Forelimb muscle (tissue), 1 donor: Measurements from ENCODE around the gene ZNF516. TPM values are rescaled to one million over a fixed set of nuclear protein-coding genes. Genes with fewer than 3 reads are reported as not detected.

Experiments used
- DNase-seq: peaks from one replicate; pipeline ENCODE4 v3.0.0-alpha.2; 2013; ENCODE audit warnings: low read depth
- polyA plus RNA-seq: library from polyadenylated mRNA; unstranded; fragments of 120-200 nt; gene quantifications from one replicate; pipeline ENCODE4 v1.2.1, GENCODE V29; 2013; ENCODE audit not compliant: insufficient read length

Gene ZNF516
- polyA plus RNA-seq, 1 donor = 39.4 TPM

DNA sequence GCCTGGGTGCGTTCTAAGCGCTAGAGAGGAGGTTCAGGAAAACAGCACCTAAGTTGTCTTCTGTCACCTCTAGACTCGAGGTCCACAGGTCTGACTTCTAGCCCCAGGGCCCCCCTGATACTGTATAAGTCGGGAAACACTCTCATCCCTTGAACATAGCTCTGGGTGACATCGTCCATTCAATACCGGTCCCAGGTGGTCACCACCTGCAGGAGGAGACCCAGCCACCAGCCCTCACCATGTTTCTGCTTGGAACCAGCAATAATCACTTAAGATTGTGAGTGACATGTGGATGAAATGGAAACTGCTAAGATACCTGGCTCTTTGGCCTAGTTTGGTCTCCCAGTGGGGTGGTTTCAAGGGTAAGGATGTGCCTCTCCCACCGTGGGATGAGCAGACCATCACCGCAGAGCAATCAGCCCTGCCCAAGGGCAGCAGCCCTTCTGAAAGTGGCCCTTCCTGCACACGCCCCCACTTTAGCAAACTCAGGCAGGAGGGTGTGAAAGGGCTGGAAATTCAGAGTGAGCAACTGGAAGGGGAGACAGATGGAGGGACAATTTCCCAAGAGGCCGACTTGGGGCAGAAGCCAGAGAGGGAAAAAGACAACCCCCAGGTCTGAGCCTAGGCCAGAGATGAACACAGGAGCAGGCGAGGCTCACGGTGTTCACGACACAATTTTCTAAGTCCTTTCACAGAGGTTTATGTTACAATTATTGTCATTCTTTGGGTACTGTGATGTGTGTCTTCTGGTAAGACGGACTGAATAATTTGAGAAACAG lies 95.2 kb downstream of the ZNF516 start:
- no peak for DNase-seq

GRCh38 chr18:76398896-76399612 lies 96.0 kb downstream of the ZNF516 start:
- DNase-seq = peak; percentile 52

- DNase-seq = no peak
Observed at GRCh38 chr18:76398295-76398694, 96.7 kb downstream of the ZNF516 start.

GRCh38 chr18:76397631-76398030 lies 97.4 kb downstream of the ZNF516 start:
- DNase-seq = no peak

DNA sequence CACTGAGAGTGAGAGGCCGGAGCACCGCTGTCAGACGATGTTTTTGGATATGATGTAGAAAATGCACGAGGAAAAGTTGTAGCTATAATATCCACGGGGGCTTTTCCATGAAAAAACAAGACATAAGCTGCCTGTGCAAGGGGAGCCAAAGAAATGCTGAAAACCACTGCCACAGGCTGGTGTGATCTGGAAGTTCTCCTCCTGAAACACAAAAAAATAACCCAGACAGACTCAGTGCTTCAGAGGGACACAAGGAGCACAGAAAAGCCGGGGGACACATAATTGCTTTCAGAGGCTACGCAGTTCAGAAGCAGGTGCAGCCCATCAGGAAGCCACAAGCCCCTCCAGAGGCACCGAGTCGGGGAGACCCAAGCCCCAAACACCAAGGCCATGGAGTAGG lies 98.2 kb downstream of the ZNF516 start:
- no peak for DNase-seq

GRCh38 chr18:76395609-76396008 lies 99.4 kb downstream of the ZNF516 start:
- no peak for DNase-seq

DNA sequence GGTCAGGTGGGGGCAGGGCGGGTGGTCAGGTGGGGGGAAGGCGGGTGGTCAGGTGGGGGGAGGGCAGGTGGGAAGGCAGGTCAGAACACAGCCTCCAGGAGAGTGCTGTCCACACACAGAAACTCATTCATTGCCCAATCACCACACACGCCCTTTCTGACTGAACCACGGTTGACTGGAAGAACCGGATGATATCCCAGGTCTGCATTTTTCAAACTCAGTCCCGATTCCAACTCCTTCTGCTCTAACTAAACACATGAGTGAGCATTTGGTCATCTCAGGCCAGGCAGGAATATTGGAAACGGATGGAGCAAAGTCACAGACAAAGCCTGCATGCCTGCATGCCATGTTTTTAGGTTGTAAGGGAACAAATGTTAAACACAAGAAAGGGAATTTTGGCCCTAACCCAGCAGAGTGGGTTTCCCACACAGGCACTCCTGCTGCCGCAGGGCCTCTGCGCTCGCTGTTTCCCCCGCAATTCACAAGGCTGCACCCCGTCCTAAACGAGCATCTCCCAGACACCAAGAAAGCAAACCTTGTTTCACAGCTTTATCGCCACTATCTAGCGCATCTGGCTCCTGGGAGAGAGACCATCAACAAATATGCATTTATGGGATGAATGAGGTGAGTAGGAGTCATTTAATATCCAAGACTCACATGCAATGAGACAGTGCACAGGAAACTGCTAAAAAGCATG lies 100.1 kb downstream of the ZNF516 start:
- no peak for DNase-seq

GRCh38 chr18:76392349-76392748 lies 102.7 kb downstream of the ZNF516 start:
- DNase-seq = no peak

DNA sequence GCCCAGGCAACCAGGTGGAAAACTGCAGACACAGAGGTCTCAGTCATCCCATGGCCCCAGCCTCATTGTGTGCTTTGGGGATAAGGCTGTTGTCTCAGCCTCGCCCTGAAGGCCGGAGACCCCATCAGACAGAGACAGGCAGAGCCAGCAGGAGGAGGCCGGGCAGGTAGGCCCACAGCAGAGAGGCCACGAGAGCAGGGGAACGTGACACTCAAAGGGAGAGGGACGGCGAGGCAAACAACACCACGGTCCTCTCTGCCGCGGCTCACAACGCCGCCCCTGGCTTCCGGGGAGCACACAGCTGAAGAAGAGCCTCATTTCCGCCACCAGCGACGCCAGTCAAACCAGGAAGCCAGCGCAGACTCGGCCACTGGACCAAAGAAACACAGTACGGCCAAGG lies 103.3 kb downstream of the ZNF516 start:
- no peak for DNase-seq

- DNase-seq = no peak
Observed at GRCh38 chr18:76391038-76391437, 104.0 kb downstream of the ZNF516 start.

- DNase-seq = no peak
Observed at GRCh38 chr18:76390452-76391035, 104.5 kb downstream of the ZNF516 start.

- no peak for DNase-seq
Observed at GRCh38 chr18:76389716-76390115, 105.3 kb downstream of the ZNF516 start.

DNA sequence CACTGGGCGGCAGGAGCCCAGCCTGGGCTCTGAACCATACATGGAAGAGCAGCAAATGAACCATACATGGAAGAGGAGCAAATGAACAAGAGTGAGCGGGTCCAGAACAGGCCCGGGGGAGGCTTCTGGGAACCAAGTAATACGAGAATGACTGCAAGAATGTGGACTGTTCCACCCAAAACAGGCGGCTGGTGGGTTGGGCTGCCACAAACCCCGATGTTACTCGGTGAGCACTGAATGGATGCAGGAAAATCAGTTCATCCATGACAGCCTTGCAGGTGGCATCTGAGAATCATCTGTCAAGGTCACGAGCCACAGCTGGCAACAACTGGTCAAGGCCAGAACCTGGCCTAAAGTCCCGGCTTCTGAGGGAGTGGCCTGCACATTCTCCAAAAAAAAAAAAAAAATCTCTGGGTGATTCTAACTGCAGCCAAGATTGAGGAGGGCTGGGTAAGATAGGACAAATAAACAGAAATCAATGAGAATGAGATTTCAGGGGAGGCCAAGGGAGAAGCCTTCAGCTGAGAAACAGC lies 106.1 kb downstream of the ZNF516 start:
- no peak for DNase-seq

GRCh38 chr18:76388261-76388660 lies 106.8 kb downstream of the ZNF516 start:
- DNase-seq = no peak

- DNase-seq = no peak
Observed at GRCh38 chr18:76387608-76388007, 107.4 kb downstream of the ZNF516 start.

DNA sequence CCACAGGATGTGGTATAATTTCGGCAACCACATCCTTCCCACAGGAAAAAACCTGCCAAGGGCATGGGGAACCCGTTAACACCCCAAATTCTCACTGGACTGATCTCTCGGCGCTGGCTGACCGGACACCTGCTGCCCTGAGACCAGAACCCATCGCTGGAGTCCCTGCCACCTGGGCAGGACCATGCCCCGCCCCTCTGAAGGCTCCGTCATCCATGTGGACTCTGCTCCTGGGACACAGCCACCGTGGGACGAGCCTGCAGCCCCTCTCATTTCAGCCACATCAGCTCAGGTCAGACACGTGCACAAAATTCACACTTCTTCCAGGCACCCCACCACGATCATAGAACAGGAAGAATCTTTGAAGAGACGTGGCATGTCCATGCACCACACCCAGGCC lies 108.2 kb downstream of the ZNF516 start:
- no peak for DNase-seq

- no peak for DNase-seq
Observed at GRCh38 chr18:76386071-76386470, 109.0 kb downstream of the ZNF516 start.

DNA sequence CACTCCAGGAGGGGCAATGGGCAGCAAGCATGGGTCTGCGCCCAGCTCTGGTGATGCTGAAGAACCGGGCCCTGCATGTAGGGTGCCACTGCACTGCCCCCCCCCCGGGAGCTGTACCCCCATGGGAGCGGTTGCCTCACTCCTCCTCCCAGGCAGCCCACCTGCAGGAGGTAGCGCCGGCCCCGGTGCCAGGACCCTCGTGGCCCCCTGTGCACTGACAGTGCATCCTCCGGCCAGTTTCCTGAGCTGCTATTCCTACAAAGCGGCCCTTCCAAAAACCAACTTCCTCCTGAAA lies 109.4 kb downstream of the ZNF516 start:
- DNase-seq = no peak

- no peak for DNase-seq
Observed at GRCh38 chr18:76384861-76385680, 110.0 kb downstream of the ZNF516 start.

- no peak for DNase-seq
Observed at GRCh38 chr18:76384114-76384790, 110.8 kb downstream of the ZNF516 start.

DNA sequence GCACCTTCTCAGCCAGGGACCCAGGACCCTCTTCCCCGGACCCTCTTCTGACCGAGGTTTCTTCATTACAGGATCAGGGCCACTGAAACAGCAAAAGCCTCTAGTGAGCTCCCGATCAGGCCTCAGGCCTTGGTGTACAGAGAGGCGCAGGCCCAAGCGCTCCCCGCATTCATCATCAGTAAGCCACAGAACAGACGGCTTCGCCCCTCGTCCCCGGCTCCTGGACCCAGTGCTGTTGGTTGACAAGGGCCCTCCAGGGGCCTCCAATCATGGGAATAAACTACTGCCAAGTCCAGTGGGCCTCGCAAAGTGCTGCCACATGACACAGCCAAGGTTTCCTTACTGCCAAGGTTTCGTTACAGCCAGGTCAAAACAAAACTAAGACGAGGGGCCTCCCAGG lies 111.4 kb downstream of the ZNF516 start:
- DNase-seq = no peak
